K562 (cell line): ENCODE measurements around the gene PIEZO2.

Experiments used
- TRIM28 ChIP-seq: fragments of 450-650 bp; IDR thresholded peaks from 2 replicates; pipeline ENCODE4 v1.6.1; 2017
- ZBTB8A ChIP-seq: fragments of 450-650 bp; IDR thresholded peaks from 2 replicates; pipeline ENCODE4 v1.6.1; 2018; ENCODE audit warnings: mild to moderate bottlenecking, moderate library complexity; ENCODE audit not compliant: partially characterized antibody

GRCh38 chr18:10913919-10914318 lies 235.4 kb downstream of the PIEZO2 start:
- TF ChIP-seq ZBTB8A (no peak), TRIM28 (no peak)
